IMR-90 (cell line): Measurements from ENCODE around the gene ITSN2. TPM values are rescaled to one million over a fixed set of nuclear protein-coding genes. Genes with fewer than 3 reads are reported as not detected.

Source experiments
- microRNA-seq, 2 experiments: library from miRNA; stranded (forward) in 1 of 2; unstranded in 1 of 2; fragments of 10-50 nt in 1 of 2; fragments of <30 nt in 1 of 2; gene quantifications in 1 of 2; microRNA quantifications in 1 of 2; one replicate each; pipeline versions ENCODE3 to v1.1.0; 2013 to 2020; ENCODE audit not compliant: insufficient read depth in 1 of 2, insufficient read length in 1 of 2, unreplicated experiment in 1 of 2
- polyA plus RNA-seq, 3 experiments: library from polyadenylated mRNA; depleted of rRNA; stranded (reverse); fragments of >200 nt; gene quantifications; 2 replicates each; pipeline ENCODE4 v1.2.3, GENCODE V29; 2012; ENCODE audit warnings: low replicate concordance in 1 of 3
- small RNA-seq, 5 experiments: library from RNA; depleted of rRNA; stranded (forward); fragments of <200 nt; gene quantifications; one replicate each; pipeline ENCODE3, GENCODE V24; 2012
- total RNA-seq: library from RNA; depleted of rRNA; stranded (reverse); fragments of >200 nt; gene quantifications from 2 replicates; pipeline ENCODE4 v1.2.3, GENCODE V29; 2012; rRNA removed

Gene ITSN2
- total and polyA plus RNA-seq, 2 of the 4 experiments (the other 2 are of a cell fraction): 10.7 to 17.2 TPM

Small RNA genes within 50 kb of the gene (microRNA-seq; reads per million reads assigned to microRNA genes)
- not detected for gene HMGN2P20 (ENCODE audit: insufficient read depth, insufficient read length)
- not detected for gene RF00602 (ENCODE audit: insufficient read depth, insufficient read length)

Small RNA genes within 50 kb of the gene (small RNA-seq; reads per million reads assigned to genes)
- 0 reads per million in 5 experiments for gene HMGN2P20
- gene RF00602: 0 reads per million in 5 experiments

Other genes starting within 250 kb of the ITSN2 start
- 0.28 and 0.36 TPM in 2 replicates for gene PFN4, start 237.2 kb downstream of the ITSN2 start, total RNA-seq
- gene PFN4, start 237.2 kb downstream of the ITSN2 start, polyA plus RNA-seq (2012; rRNA removed): 0.27 and 0.48 TPM in 2 replicates
- 2.0 and 2.2 TPM in 2 replicates for gene FAM228B, start 237.1 kb downstream of the ITSN2 start, total RNA-seq
- gene FAM228B, start 237.1 kb downstream of the ITSN2 start, polyA plus RNA-seq (2012; rRNA removed): 2.3 and 2.9 TPM in 2 replicates
- not detected in 2 replicates for gene FAM228A, start 185.5 kb downstream of the ITSN2 start, total RNA-seq
- gene FAM228A, start 185.5 kb downstream of the ITSN2 start, polyA plus RNA-seq (2012; rRNA removed): 0.07 TPM in 1 of 2 replicates, not detected in the other
- 11.3 and 13.1 TPM in 2 replicates for gene NCOA1, start 130.7 kb upstream of the ITSN2 start, total RNA-seq
- 6.7 and 6.9 TPM in 2 replicates for gene NCOA1, start 130.7 kb upstream of the ITSN2 start, polyA plus RNA-seq (2012; rRNA removed)